Glutamatergic neuron (in vitro differentiated cells): Measurements from ENCODE around the gene PRKCH. TPM values are rescaled to one million over a fixed set of nuclear protein-coding genes. Genes with fewer than 3 reads are reported as not detected.

Experiments used
- DNase-seq: peaks from one replicate; pipeline ENCODE4 v3.0.0; 2022
- H3K27ac Mint-ChIP-seq: one replicate; pipeline ENCODE4 v1.8.0; 2020; ENCODE audit warnings: mild to moderate bottlenecking, mixed read lengths, inconsistent platforms; ENCODE audit not compliant: unreplicated experiment
- H3K27me3 Mint-ChIP-seq: one replicate; pipeline ENCODE4 v1.8.0; 2020; ENCODE audit warnings: mild to moderate bottlenecking, moderate library complexity, mixed read lengths, inconsistent platforms; ENCODE audit not compliant: unreplicated experiment
- H3K36me3 Mint-ChIP-seq: one replicate; pipeline ENCODE4 v1.8.0; 2020; ENCODE audit warnings: mild to moderate bottlenecking, mixed read lengths, inconsistent platforms; ENCODE audit not compliant: unreplicated experiment
- H3K4me1 Mint-ChIP-seq: one replicate; pipeline ENCODE4 v1.8.0; 2020; ENCODE audit warnings: mild to moderate bottlenecking, low read depth, mixed read lengths, inconsistent platforms; ENCODE audit not compliant: unreplicated experiment
- H3K4me3 Mint-ChIP-seq: one replicate; pipeline ENCODE4 v1.8.0; 2020; ENCODE audit warnings: mild to moderate bottlenecking, mixed read lengths, inconsistent platforms; ENCODE audit not compliant: unreplicated experiment
- H3K9me3 Mint-ChIP-seq: one replicate; pipeline ENCODE4 v1.8.0; 2020; ENCODE audit warnings: mild to moderate bottlenecking, moderate library complexity, mixed read lengths, inconsistent platforms; ENCODE audit not compliant: unreplicated experiment
- total RNA-seq: library from RNA; stranded (reverse); fragmentation: NEBNext Ultra II Directional; extraction: Animal tissue kit (Norgen Biotek cat#: 25700); gene quantifications from one replicate; pipeline ENCODE4 v1.2.1, GENCODE V29; 2021; ENCODE audit not compliant: unreplicated experiment
- TF ChIP-seq, protein P1 (sequence below): fragments of 200-600 bp; sonication (generic); IDR thresholded peaks from one replicate; pipeline ENCODE4 v1.5.0; 2021; ENCODE audit not compliant: partially characterized antibody, unreplicated experiment

The PRKCH gene
- total RNA-seq, 1 donor from 2014 or later: 0.54 TPM

DNA sequence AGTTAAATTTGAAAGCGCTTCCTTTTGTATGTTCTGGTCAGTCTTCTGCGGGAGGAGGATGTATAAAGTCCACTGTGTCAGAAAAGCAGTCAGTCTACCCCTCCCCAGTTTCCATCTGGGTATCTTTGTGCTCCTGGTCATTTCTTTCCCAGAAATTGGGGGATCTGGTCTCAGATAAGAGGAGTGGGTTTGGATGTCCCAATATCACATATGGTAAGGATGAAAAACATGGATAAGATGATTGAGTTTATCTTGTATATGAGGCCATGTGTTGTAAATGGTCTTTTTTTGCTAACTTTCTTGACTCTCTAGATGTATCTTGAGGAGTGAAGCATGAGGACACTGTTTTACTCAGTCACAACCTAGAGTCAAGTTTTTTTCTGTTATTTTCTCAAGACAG lies 187.1 kb downstream of the PRKCH start:
- H3K27me3 Mint-ChIP-seq: peaks cover 2% of the 10 kb centered on the region
- no peak for DNase-seq
- H3K9me3 Mint-ChIP-seq: peaks cover 5% of the 10 kb centered on the region
- H3K4me3 Mint-ChIP-seq: no peak overlapping the region
- TF ChIP-seq, protein P1, sequence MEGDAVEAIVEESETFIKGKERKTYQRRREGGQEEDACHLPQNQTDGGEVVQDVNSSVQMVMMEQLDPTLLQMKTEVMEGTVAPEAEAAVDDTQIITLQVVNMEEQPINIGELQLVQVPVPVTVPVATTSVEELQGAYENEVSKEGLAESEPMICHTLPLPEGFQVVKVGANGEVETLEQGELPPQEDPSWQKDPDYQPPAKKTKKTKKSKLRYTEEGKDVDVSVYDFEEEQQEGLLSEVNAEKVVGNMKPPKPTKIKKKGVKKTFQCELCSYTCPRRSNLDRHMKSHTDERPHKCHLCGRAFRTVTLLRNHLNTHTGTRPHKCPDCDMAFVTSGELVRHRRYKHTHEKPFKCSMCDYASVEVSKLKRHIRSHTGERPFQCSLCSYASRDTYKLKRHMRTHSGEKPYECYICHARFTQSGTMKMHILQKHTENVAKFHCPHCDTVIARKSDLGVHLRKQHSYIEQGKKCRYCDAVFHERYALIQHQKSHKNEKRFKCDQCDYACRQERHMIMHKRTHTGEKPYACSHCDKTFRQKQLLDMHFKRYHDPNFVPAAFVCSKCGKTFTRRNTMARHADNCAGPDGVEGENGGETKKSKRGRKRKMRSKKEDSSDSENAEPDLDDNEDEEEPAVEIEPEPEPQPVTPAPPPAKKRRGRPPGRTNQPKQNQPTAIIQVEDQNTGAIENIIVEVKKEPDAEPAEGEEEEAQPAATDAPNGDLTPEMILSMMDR: no peak
- no peak overlapping the region for H3K27ac Mint-ChIP-seq
- no peaks in the 10 kb centered on the region for H3K36me3 Mint-ChIP-seq
- peaks cover 12% of the 10 kb centered on the region for H3K4me1 Mint-ChIP-seq

DNA sequence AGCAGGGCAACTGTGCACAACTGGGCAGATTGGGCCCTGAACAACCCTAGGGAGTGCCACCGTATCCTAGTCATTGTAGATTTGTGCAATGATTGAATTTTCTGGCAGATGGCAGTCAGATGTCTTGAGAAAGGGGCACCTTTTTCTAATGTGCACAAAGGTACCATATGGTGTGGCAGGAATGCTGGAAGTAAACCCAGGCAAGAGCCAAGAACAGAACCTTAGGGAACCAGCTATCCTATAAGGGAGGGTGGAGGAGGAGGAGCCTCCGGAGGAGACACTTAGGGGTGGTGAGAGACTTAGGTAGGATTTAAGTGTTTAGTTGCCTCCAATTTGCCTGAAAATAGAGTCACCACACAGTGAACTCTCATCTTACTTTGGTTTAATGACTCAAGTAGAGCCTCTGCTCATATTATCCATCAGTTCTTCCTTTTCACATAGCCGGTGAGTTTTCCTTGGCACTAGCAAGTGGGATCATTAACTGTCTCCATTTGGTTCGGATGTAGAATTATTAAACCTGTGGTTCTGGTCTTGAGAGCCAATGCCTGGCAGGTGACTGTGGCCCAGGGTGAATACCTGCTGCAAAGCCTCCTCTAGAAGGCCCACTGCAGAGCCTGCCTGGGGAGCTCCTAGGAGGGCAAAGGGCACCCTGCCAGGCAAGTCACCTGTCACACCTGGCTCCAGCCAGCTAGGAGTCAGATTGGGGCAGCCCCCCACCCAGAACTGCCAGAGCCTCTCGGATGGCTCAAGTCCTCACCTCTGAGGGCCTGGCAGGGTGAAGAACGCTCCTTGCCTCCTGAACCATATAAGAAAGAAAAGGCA lies 189.6 kb downstream of the PRKCH start:
- H3K4me3 Mint-ChIP-seq: no peak overlapping the region
- peaks cover 5% of the 10 kb centered on the region for H3K9me3 Mint-ChIP-seq
- H3K27ac Mint-ChIP-seq: peak overlapping the region; percentile 30
- H3K27me3 Mint-ChIP-seq: peaks cover 2% of the 10 kb centered on the region
- peaks cover 12% of the 10 kb centered on the region for H3K4me1 Mint-ChIP-seq
- DNase-seq: no peak
- TF ChIP-seq, protein P1: no peak
- H3K36me3 Mint-ChIP-seq: no peaks in the 10 kb centered on the region

DNA sequence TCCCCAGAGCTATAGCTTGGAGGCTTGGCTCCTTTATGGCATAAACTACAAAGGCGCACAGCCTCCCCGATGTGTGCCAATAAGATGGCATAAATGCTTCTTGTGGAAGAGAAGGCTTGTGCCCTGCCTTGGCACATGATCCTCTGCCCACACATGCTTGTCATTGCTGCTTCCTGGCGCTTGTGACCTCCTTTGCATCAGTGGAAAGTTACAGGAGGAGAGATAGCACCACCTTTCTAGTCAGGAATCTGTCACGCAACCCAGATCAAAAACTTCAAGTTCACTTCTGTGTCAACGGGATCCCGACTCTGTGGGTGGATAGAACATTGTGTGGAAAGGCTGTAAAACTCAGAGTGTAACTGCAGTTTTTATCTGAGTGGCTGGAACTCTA lies 190.2 kb downstream of the PRKCH start:
- DNase-seq: no peak
- H3K36me3 Mint-ChIP-seq: no peaks in the 10 kb centered on the region
- TF ChIP-seq, protein P1: no peak

DNA sequence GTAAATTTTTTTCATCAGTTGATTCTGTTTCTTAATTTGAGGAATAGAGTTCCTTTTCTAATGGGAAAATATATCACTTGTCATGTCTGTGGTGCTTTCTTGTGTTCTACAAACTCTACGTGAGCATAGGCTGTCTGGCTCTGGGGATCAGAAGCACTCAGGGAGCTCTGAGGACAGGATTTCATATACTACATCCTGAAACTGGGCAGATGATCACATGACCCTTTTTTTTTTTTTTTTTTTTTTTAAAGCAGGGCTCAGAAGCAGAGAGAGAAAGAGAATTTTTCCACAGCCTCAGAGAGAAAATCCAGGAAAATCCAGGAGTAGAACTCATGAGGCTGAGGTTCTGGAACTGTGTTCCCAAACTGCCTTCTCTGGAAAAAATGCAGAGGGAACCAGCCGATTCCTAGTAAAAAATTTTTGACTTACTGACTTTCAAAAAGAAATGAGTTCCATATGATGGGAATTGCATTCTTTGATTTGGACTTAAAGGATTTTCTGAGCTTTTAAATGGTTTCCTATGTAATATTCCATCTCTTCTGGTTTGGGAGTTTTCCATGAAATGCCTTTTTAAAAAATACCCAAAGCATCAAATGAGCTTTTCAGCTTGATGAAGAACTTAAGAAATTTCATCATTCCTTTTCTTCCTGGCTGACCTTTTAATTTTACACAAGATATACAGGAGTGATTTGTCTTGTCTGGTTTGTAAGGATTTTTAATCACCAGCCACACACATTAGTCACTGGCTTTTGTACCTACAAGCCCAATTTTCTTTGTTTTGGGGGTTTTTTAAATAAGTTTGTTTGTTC lies 190.9 kb downstream of the PRKCH start:
- no peak for DNase-seq
- peaks cover 5% of the 10 kb centered on the region for H3K9me3 Mint-ChIP-seq
- H3K4me1 Mint-ChIP-seq: peaks cover 11% of the 10 kb centered on the region
- TF ChIP-seq, protein P1: no peak
- no peak overlapping the region for H3K27ac Mint-ChIP-seq
- peaks cover 2% of the 10 kb centered on the region for H3K27me3 Mint-ChIP-seq
- no peak overlapping the region for H3K4me3 Mint-ChIP-seq
- H3K36me3 Mint-ChIP-seq: no peaks in the 10 kb centered on the region

More for the DNA sequence above, 190.2 kb downstream of the PRKCH start:
- Mint-ChIP-seq H3K9me3 (peaks cover 5% of the 10 kb centered on the region), H3K4me3 (no peak overlapping the region), H3K27ac (no peak overlapping the region), H3K4me1 (peaks cover 12% of the 10 kb centered on the region), H3K27me3 (peaks cover 2% of the 10 kb centered on the region)
